Activated CD4-positive, alpha-beta T cell treated with anti-CD3 and anti-CD28 coated beads, Interleukin-10, Interleukin-2, amounts not matched to agents 100 ng/mL and 50 ng/mL, durations not matched to agents 16 hours and 8 hours (primary cell): ENCODE measurements around the gene AUTS2.

ENCODE experiments used
- DNase-seq: peaks from one replicate; pipeline ENCODE4 v3.0.0-alpha.2; 2020

Gene AUTS2

GRCh38 chr7:70098905-70099672, 500.8 kb downstream of the AUTS2 start:
- no peak for DNase-seq

- DNase-seq, result no peak
These were observed 506.0 kb downstream of the AUTS2 start for GRCh38 chr7:70104243-70104642.

- no peak for DNase-seq
These were observed 514.8 kb downstream of the AUTS2 start for GRCh38 chr7:70113078-70113477.

GRCh38 chr7:70113536-70113935, 515.3 kb downstream of the AUTS2 start:
- DNase-seq, result no peak

GRCh38 chr7:70114806-70115205, 516.5 kb downstream of the AUTS2 start:
- no peak for DNase-seq

GRCh38 chr7:70116244-70116643, 518.0 kb downstream of the AUTS2 start:
- no peak for DNase-seq

- no peak for DNase-seq
These were observed 518.6 kb downstream of the AUTS2 start for GRCh38 chr7:70116867-70117266.

- no peak for DNase-seq
These were observed 522.6 kb downstream of the AUTS2 start for GRCh38 chr7:70120851-70121250.

GRCh38 chr7:70131817-70132216, 533.5 kb downstream of the AUTS2 start:
- DNase-seq, result no peak

- no peak for DNase-seq
These were observed 534.1 kb downstream of the AUTS2 start for GRCh38 chr7:70132226-70132851.

- no peak for DNase-seq
These were observed 534.8 kb downstream of the AUTS2 start for GRCh38 chr7:70132852-70133690.

GRCh38 chr7:70134029-70134770, 535.9 kb downstream of the AUTS2 start:
- no peak for DNase-seq

GRCh38 chr7:70135656-70136055, 537.4 kb downstream of the AUTS2 start:
- DNase-seq, result no peak

GRCh38 chr7:70137126-70137525, 538.9 kb downstream of the AUTS2 start:
- DNase-seq, result no peak

- no peak for DNase-seq
These were observed 544.1 kb downstream of the AUTS2 start for GRCh38 chr7:70142247-70142932.

GRCh38 chr7:70143075-70144044, 545.1 kb downstream of the AUTS2 start:
- DNase-seq, result no peak

GRCh38 chr7:70148997-70149396, 550.7 kb downstream of the AUTS2 start:
- no peak for DNase-seq

GRCh38 chr7:70152313-70152712, 554.0 kb downstream of the AUTS2 start:
- no peak for DNase-seq

- DNase-seq, result no peak
These were observed 555.7 kb downstream of the AUTS2 start for GRCh38 chr7:70153933-70154332.

- no peak for DNase-seq
These were observed 556.4 kb downstream of the AUTS2 start for GRCh38 chr7:70154521-70155180.

GRCh38 chr7:70156057-70156456, 557.8 kb downstream of the AUTS2 start:
- DNase-seq, result no peak
